K562 (cell line): ENCODE measurements around the gene CISTR. TPM values are rescaled to one million over a fixed set of nuclear protein-coding genes. Genes with fewer than 3 reads are reported as not detected.
A peak's percentile ranks its signal among the peaks of the same experiment; 100 is the strongest.

Source experiments
- ARID1B ChIP-seq: fragments of 450-650 bp; IDR thresholded peaks from 2 replicates; pipeline ENCODE4 v1.6.1; 2016; ENCODE audit warnings: antibody characterized with exemption, mild to moderate bottlenecking, inconsistent platforms
- BCL6 ChIP-seq: fragments of 250-450 bp; sonication (Bioruptor Pico); IDR thresholded peaks from 2 replicates; pipeline ENCODE4 v1.4.0; 2020
- CTBP1 ChIP-seq: fragments of 450-650 bp; IDR thresholded peaks from 2 replicates; pipeline ENCODE4 v1.6.1; 2016; ENCODE audit warnings: borderline replicate concordance
- ELF1 ChIP-seq: fragments of 200-800 bp; sonication (Bioruptor generic); IDR thresholded peaks from 2 replicates; pipeline ENCODE4 v1.6.1; 2016; ENCODE audit warnings: missing genetic modification characterization, missing compliant biosample characterization
- ETV1 ChIP-seq: fragments of 450-650 bp; conservative IDR thresholded peaks from 2 replicates; pipeline ENCODE4 v1.6.1; 2016; ENCODE audit warnings: missing genetic modification characterization, control low read depth, low read depth, missing compliant biosample characterization
- IFI16 ChIP-seq: fragments of 250-450 bp; sonication (Bioruptor Pico); IDR thresholded peaks from 2 replicates; pipeline ENCODE4 v2.1.2; 2022; ENCODE audit warnings: mild to moderate bottlenecking, inconsistent platforms
- MYNN ChIP-seq, 2 experiments: sonication (generic); formaldehyde crosslinking in 1 of 2; IDR thresholded peaks; 2 replicates each; pipeline versions ENCODE4 v1.5.0 to v1.6.1; 2016 to 2020; ENCODE audit warnings: antibody characterized with exemption in 1 of 2, missing genetic modification reagents in 1 of 2
- NCOA4 ChIP-seq: fragments of 450-650 bp; IDR thresholded peaks from 2 replicates; pipeline ENCODE4 v1.6.1; 2018; ENCODE audit warnings: mild to moderate bottlenecking; ENCODE audit not compliant: partially characterized antibody
- NFATC3 ChIP-seq: fragments of 450-650 bp; IDR thresholded peaks from 2 replicates; pipeline ENCODE4 v1.6.1; 2017; ENCODE audit warnings: mild to moderate bottlenecking
- PHF8 ChIP-seq: fragments of 200-600 bp; sonication (generic); IDR thresholded peaks from 2 replicates; pipeline ENCODE4 v1.6.1; 2012; ENCODE audit warnings: mixed run types, mild to moderate bottlenecking, inconsistent platforms, low read length, moderate library complexity, borderline replicate concordance
- POU5F1 ChIP-seq: fragments of 150-350 bp; IDR thresholded peaks from 2 replicates; pipeline ENCODE4 v1.6.1; 2014; ENCODE audit warnings: borderline replicate concordance, low read length, low read depth, mild to moderate bottlenecking; ENCODE audit not compliant: partially characterized antibody
- RBFOX2 ChIP-seq: fragments of 200-400 bp; formaldehyde crosslinking; IDR thresholded peaks from 2 replicates; pipeline ENCODE4 v1.6.1; 2017; ENCODE audit warnings: low read depth, mild to moderate bottlenecking, low read length, moderate library complexity
- RBM17 ChIP-seq: fragments of 200-400 bp; formaldehyde crosslinking; IDR thresholded peaks from 2 replicates; pipeline ENCODE4 v1.6.1; 2017; ENCODE audit warnings: low read depth, mild to moderate bottlenecking, low read length, borderline replicate concordance
- SIX5 ChIP-seq, 2 experiments: IDR thresholded peaks; 2 replicates each; pipeline ENCODE4 v1.6.1; 2011; ENCODE audit warnings: low read length in 2 of 2, borderline replicate concordance in 1 of 2, low read depth in 1 of 2, mild to moderate bottlenecking in 1 of 2, moderate library complexity in 1 of 2; ENCODE audit not compliant: insufficient read depth in 1 of 2
- SOX6 ChIP-seq: fragments of 450-650 bp; IDR thresholded peaks from 2 replicates; pipeline ENCODE4 v1.6.1; 2014; ENCODE audit warnings: mild to moderate bottlenecking
- SPI1 ChIP-seq: IDR thresholded peaks from 2 replicates; pipeline ENCODE4 v1.6.1; 2011; ENCODE audit warnings: low read depth, low read length, control low read depth, borderline replicate concordance
- ZNF124 ChIP-seq: sonication (generic); formaldehyde crosslinking; IDR thresholded peaks from 2 replicates; pipeline ENCODE4 v1.8.1; 2022; ENCODE audit warnings: missing genetic modification reagents
- ZNF239 ChIP-seq: fragments of 250-450 bp; sonication (Bioruptor Pico); IDR thresholded peaks from 2 replicates; pipeline ENCODE4 v1.4.0; 2020; ENCODE audit warnings: mild to moderate bottlenecking
- polyA plus RNA-seq, 8 experiments: library from polyadenylated mRNA; depleted of rRNA in 4 of 8; stranded (reverse) in 5 of 8; unstranded in 3 of 8; fragments of >200 nt; fragmentation: Nextera tagmentation in 2 of 8; fragmentation: Illumina TruSeq in 1 of 8; extraction: Ambion mirVana in 2 of 8; extraction: Trizol in 1 of 8; gene quantifications; 2 replicates each; pipeline versions ENCODE4 v1.2.1 to v1.2.3, GENCODE V29; 2011 to 2014; ENCODE audit warnings: inconsistent platforms in 1 of 8, missing spikeins in 1 of 8
- total RNA-seq, 7 experiments: library from RNA; depleted of rRNA in 6 of 7; stranded (reverse); fragments of >200 nt in 6 of 7; fragmentation: Illumina TruSeq in 2 of 7; extraction: Trizol in 2 of 7; gene quantifications; 2 replicates each; pipeline versions ENCODE4 v1.2.1 to v1.2.3, GENCODE V29; 2011 to 2021; ENCODE audit warnings: low replicate concordance in 1 of 7
- TF ChIP-seq, protein P1 (sequence below), 2 experiments: IDR thresholded peaks in 1 of 2; conservative IDR thresholded peaks in 1 of 2; 2 replicates each; pipeline ENCODE4 v1.6.1; 2016; ENCODE audit warnings: low read depth in 2 of 2, mild to moderate bottlenecking in 1 of 2, missing compliant biosample characterization in 1 of 2, missing genetic modification characterization in 1 of 2, moderate library complexity in 1 of 2
- TF ChIP-seq, protein P2 (sequence below): fragments of 450-650 bp; IDR thresholded peaks from 2 replicates; pipeline ENCODE4 v1.7.0; 2016; ENCODE audit warnings: borderline replicate concordance
- TF ChIP-seq, protein P3 (sequence below): fragments of 450-650 bp; IDR thresholded peaks from 2 replicates; pipeline ENCODE4 v1.7.1; 2018; ENCODE audit warnings: mild to moderate bottlenecking, low read depth; ENCODE audit not compliant: partially characterized antibody

The CISTR gene
- total and polyA plus RNA-seq, 9 of the 15 experiments (the other 6 are each of a cell fraction or from before 2014, with no cell fraction given) = not detected

DNA sequence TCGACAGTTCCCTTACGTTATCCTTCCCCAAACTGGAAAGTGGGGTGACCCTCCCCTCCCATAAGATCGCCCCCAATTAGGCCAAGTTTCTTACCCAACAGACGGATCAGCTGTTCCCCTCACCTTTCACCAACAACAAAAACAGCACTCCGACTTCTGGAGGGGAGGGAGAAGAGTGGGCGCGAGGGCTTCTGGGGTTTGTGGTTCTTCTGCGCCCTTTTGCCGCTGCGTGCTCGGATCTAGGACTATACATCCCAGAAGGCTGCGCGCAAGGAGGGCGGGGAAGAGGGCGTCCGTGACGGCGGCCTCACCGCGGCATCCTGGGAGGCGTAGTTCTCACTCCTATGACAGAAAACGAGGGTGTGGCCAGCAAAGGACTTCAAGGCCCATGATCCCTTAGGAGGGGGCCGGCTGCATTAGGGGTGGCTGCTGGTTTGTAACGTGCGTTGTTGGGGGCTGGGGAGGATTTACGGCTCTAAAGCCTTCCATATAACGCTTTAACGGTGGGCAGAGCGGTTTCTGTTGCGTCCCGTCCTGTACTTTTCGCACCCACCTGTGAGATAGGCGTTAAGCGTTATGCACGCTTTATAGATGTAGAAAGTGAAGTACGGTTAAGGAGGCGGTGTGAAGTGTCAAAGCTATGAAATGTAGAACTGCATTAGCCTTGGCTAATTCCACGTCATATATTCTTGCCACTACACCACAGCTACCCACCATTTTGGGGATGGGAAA is 24.3 kb downstream of the CISTR start, which contains the start of gene CALCOCO1 (continued):
- TF ChIP-seq, protein P1, sequence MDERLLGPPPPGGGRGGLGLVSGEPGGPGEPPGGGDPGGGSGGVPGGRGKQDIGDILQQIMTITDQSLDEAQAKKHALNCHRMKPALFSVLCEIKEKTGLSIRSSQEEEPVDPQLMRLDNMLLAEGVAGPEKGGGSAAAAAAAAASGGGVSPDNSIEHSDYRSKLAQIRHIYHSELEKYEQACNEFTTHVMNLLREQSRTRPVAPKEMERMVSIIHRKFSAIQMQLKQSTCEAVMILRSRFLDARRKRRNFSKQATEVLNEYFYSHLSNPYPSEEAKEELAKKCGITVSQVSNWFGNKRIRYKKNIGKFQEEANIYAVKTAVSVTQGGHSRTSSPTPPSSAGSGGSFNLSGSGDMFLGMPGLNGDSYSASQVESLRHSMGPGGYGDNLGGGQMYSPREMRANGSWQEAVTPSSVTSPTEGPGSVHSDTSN (CRISPR knock-in tag; IDR thresholded peaks at IDR 0.05; ENCODE audit: low read depth) = no peak
- TF ChIP-seq, protein P1 (tag; conservative IDR thresholded peaks at IDR 0.05; ENCODE audit: low read depth) = peak; percentile 69
- TF ChIP-seq NCOA4 = no peak
- TF ChIP-seq, protein P2, sequence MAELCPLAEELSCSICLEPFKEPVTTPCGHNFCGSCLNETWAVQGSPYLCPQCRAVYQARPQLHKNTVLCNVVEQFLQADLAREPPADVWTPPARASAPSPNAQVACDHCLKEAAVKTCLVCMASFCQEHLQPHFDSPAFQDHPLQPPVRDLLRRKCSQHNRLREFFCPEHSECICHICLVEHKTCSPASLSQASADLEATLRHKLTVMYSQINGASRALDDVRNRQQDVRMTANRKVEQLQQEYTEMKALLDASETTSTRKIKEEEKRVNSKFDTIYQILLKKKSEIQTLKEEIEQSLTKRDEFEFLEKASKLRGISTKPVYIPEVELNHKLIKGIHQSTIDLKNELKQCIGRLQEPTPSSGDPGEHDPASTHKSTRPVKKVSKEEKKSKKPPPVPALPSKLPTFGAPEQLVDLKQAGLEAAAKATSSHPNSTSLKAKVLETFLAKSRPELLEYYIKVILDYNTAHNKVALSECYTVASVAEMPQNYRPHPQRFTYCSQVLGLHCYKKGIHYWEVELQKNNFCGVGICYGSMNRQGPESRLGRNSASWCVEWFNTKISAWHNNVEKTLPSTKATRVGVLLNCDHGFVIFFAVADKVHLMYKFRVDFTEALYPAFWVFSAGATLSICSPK = no peak
- TF ChIP-seq, protein P3, sequence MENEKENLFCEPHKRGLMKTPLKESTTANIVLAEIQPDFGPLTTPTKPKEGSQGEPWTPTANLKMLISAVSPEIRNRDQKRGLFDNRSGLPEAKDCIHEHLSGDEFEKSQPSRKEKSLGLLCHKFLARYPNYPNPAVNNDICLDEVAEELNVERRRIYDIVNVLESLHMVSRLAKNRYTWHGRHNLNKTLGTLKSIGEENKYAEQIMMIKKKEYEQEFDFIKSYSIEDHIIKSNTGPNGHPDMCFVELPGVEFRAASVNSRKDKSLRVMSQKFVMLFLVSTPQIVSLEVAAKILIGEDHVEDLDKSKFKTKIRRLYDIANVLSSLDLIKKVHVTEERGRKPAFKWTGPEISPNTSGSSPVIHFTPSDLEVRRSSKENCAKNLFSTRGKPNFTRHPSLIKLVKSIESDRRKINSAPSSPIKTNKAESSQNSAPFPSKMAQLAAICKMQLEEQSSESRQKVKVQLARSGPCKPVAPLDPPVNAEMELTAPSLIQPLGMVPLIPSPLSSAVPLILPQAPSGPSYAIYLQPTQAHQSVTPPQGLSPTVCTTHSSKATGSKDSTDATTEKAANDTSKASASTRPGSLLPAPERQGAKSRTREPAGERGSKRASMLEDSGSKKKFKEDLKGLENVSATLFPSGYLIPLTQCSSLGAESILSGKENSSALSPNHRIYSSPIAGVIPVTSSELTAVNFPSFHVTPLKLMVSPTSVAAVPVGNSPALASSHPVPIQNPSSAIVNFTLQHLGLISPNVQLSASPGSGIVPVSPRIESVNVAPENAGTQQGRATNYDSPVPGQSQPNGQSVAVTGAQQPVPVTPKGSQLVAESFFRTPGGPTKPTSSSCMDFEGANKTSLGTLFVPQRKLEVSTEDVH = no peak
- TF ChIP-seq POU5F1 = peak; percentile 92
- peak; percentile 74 for TF ChIP-seq RBFOX2
- peak; percentile 65; the same call in 1 of the 2 replicates for TF ChIP-seq PHF8
- no peak for TF ChIP-seq ZNF124 (CRISPR knock-in tag)
- TF ChIP-seq ETV1 = no peak
- TF ChIP-seq MYNN (IDR thresholded peaks at IDR 0.05) = no peak
- TF ChIP-seq MYNN (CRISPR knock-in tag; IDR thresholded peaks at IDR 0.05) = no peak
- peak; percentile 27; the same call in 1 of the 2 replicates for TF ChIP-seq ARID1B
- peak; percentile 56; the same call in 1 of the 2 replicates for TF ChIP-seq ELF1 (tag)
- peak; percentile 92 for TF ChIP-seq BCL6 (CRISPR knock-in tag)
- no peak for TF ChIP-seq SOX6
- TF ChIP-seq RBM17 = no peak
- TF ChIP-seq CTBP1 = peak; percentile 66; the same call in 1 of the 2 replicates
- TF ChIP-seq SIX5 (IDR thresholded peaks at IDR 0.05; ENCODE audit: borderline replicate concordance in 1 of 2, insufficient read depth in 1 of 2, low read depth in 1 of 2, low read length in 2 of 2) = peak; percentile 97 to 99
- peak; percentile 78 for TF ChIP-seq ZNF239 (CRISPR knock-in tag)
- TF ChIP-seq NFATC3 = no peak
- TF ChIP-seq SPI1 = no peak
- no peak for TF ChIP-seq IFI16 (CRISPR knock-in tag)
